ENCODE results near the gene DDX19B. TPM values are rescaled to one million over a fixed set of nuclear protein-coding genes. Genes with fewer than 3 reads are reported as not detected.

Gene DDX19B
- total and polyA plus RNA-seq, 9 of the 15 experiments (the other 6 are each of a cell fraction or from before 2014, with no cell fraction given): 7.0 to 32.9 (median 19.3) TPM

DNA sequence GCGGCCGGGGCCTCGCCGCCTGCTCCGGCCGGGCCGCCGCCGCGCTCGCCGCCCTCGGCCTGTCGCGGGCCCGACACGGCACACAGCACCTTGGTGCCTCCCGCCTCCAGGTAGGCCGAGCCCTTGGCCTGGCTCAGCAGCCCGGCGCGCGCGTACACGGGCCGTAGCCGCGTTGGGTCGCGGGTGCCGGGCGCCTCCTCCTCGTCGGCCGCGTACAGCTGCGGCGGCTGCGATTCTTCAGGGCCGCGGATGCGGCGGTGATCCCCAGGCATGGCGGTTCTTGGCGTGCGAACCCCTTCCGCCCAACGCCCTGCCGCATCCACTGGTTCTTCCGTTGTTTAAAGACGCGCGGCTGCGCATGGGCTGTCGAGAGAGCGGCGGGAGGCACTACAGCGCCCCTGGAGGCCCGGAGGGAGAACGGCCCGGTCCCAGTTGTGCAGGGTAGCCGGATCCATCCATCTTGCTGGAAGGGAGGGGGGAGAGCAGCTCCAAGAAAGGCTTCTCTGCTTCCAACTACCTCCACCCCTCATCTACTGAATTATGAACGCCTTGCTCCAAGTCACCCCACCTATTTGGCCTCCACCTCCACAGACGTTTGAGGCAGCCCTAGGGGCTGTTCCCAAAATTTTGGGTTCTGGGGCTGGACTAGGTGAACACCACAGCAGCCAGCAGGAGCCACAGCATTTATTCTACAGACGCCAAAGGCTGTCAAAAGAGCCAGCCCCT is 47.2 kb upstream of the DDX19B start, which contains the start of gene EXOSC6:
TSS of gene EXOSC6 (minus strand) at position 312 of the 726 bp plus-strand sequence. CDS start at position 272, 40 bp downstream.
- Histone ChIP-seq H3K9ac (ENCODE audit: insufficient read depth in 1 of 2, low read depth in 2 of 2, low read length in 2 of 2) (peak within 1 kb of the TSS; percentile 80 to 99), H3K27ac (ENCODE audit: extremely low read depth, low read depth, low read length) (peak within 1 kb of the TSS; percentile 93), H3K9me3 (replicated peaks; ENCODE audit: control insufficient read depth, insufficient read depth, low read depth, low read length) (no peaks in the 10 kb centered on the region), H3K4me2 (ENCODE audit: insufficient read depth, low read length) (peak within 1 kb of the TSS; percentile 88), H4K20me1 (replicated peaks; ENCODE audit: control insufficient read depth, insufficient read depth, low read length) (peaks cover 33% of the 10 kb centered on the region), H3K4me3 (peak within 1 kb of the TSS; percentile 85), H3K79me2 (ENCODE audit: control insufficient read depth, insufficient read depth, low read length) (peaks cover 35% of the 10 kb centered on the region), H3K4me1 (replicated peaks in 1 of 2; ENCODE audit: control insufficient read depth in 2 of 2, insufficient read depth in 2 of 2, low read length in 2 of 2) (peaks cover 5 to 20% of the 10 kb centered on the region in 2 experiments; a peak in 4 of 5 replicates), H3K9me1 (ENCODE audit: control insufficient read depth, insufficient read depth, low read length) (no peaks in the 10 kb centered on the region), H3K36me3 (ENCODE audit: control insufficient read depth, insufficient read depth, low read length) (peaks cover 59% of the 10 kb centered on the region), H3K27me3 (ENCODE audit: control insufficient read depth in 2 of 2, insufficient read depth in 2 of 2, low read length in 2 of 2) (no peaks in the 10 kb centered on the region), H2AFZ (ENCODE audit: low read depth, low read length) (peak within 1 kb of the TSS; percentile 72)
- DNase-seq (ENCODE audit: extremely low read depth in 1 of 4, low spot score in 3 of 4) (peak; percentile 91 to 96 (median 93)), FAIRE-seq (peak; percentile 74), ATAC-seq (peak; percentile 91)
- POLR2A ChIA-PET: interaction anchor here (0.6 to 4.9 kb wide), 15 partner anchors 10 to 1232 kb away, joined by 3 to 57 read pairs (median 3); partner anchors contain the start of gene AARS1
- WGBS (ENCODE audit: insufficient coverage, low coverage, missing lambda C conversion rate): under 1% methylated on average over 44 of the region's 65 CpGs
- in situ Hi-C loops (cut with MboI): no loop called here
- intact Hi-C loops (cut with micrococcal nuclease): no loop called here
- no TSS peak for BruUV-seq (replicated peaks)
- CTCF ChIA-PET (ENCODE audit: low intra/inter-chr PET ratio): interaction anchor here (0.7 kb wide), 2 partner anchors 402 to 1555 kb away, joined by 3 read pairs; no protein-coding TSS in a partner anchor
- TF ChIP-seq MTA3 (IDR thresholded peaks at IDR 0.05; ENCODE audit: borderline replicate concordance) (peak; percentile 98), RBM17 (IDR thresholded peaks at IDR 0.05; ENCODE audit: borderline replicate concordance, low read depth, low read length) (no peak), ZBED1 (IDR thresholded peaks at IDR 0.05) (peak; percentile 85; the same call in 1 of the 2 replicates), ZNF518B (CRISPR knock-in tag; IDR thresholded peaks at IDR 0.05) (peak; percentile 76; the same call in 1 of the 2 replicates), MEIS2 (IDR thresholded peaks at IDR 0.05; ENCODE audit: partially characterized antibody) (peak; percentile 80), ZNF586 (CRISPR knock-in tag; conservative IDR thresholded peaks at IDR 0.05) (peak; percentile 56; the same call in 1 of the 2 replicates), SRSF9 (IDR thresholded peaks at IDR 0.05; ENCODE audit: borderline replicate concordance, low read depth, low read length) (no peak), FOXA3 (CRISPR knock-in tag; conservative IDR thresholded peaks at IDR 0.05 in 1 of 2, IDR thresholded peaks at IDR 0.05 in 1 of 2) (peak in 1 of 2 experiments; percentile 23; a peak in 1 of 4 replicates), SUPT5H (IDR thresholded peaks at IDR 0.05) (peak; percentile 97), STAT5A (IDR thresholded peaks at IDR 0.05; ENCODE audit: borderline replicate concordance, low read length) (no peak; the same call in 1 of the 2 replicates), ETV5 (CRISPR knock-in tag; IDR thresholded peaks at IDR 0.05; ENCODE audit: low read depth) (peak; percentile 91), SNIP1 (IDR thresholded peaks at IDR 0.05; ENCODE audit: low read depth) (peak; percentile 60; the same call in 1 of the 2 replicates), TAF1 (IDR thresholded peaks at IDR 0.05; ENCODE audit: control insufficient read depth, extremely low read depth, insufficient read depth, low read length, severe bottlenecking) (peak; percentile 76)
- TF ChIP-seq, protein P1, sequence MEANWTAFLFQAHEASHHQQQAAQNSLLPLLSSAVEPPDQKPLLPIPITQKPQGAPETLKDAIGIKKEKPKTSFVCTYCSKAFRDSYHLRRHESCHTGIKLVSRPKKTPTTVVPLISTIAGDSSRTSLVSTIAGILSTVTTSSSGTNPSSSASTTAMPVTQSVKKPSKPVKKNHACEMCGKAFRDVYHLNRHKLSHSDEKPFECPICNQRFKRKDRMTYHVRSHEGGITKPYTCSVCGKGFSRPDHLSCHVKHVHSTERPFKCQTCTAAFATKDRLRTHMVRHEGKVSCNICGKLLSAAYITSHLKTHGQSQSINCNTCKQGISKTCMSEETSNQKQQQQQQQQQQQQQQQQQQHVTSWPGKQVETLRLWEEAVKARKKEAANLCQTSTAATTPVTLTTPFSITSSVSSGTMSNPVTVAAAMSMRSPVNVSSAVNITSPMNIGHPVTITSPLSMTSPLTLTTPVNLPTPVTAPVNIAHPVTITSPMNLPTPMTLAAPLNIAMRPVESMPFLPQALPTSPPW (CRISPR knock-in tag; IDR thresholded peaks at IDR 0.05): peak; percentile 65; the same call in 1 of the 2 replicates

Data from K562 (cell line).